WTC11 (cell line): Measurements from ENCODE around the gene TRPM8.

Experiments used
- ATF1 ChIP-seq: sonication (generic); formaldehyde crosslinking; IDR thresholded peaks from 2 replicates; pipeline ENCODE4 v1.8.1; 2023; ENCODE audit warnings: mild to moderate bottlenecking, moderate library complexity, missing genetic modification reagents
- CREB1 ChIP-seq: sonication (generic); formaldehyde crosslinking; IDR thresholded peaks from 2 replicates; pipeline ENCODE4 v1.8.0; 2023; ENCODE audit warnings: mild to moderate bottlenecking, missing genetic modification reagents
- CREM ChIP-seq: sonication (generic); formaldehyde crosslinking; IDR thresholded peaks from 2 replicates; pipeline ENCODE4 v1.8.1; 2022; ENCODE audit warnings: mild to moderate bottlenecking, missing genetic modification reagents, moderate library complexity
- CTCF ChIP-seq: fragments of 200-600 bp; IDR thresholded peaks from 2 replicates; pipeline ENCODE4 v1.8.0; 2022; ENCODE audit warnings: antibody characterized with exemption
- ELF4 ChIP-seq: sonication (generic); formaldehyde crosslinking; IDR thresholded peaks from 2 replicates; pipeline ENCODE4 v1.8.1; 2022; ENCODE audit warnings: low read depth, mild to moderate bottlenecking, moderate library complexity, missing genetic modification reagents
- ESRRA ChIP-seq: sonication (generic); formaldehyde crosslinking; IDR thresholded peaks from 2 replicates; pipeline ENCODE4 v1.8.1; 2022; ENCODE audit warnings: mild to moderate bottlenecking, missing genetic modification reagents, borderline replicate concordance
- FOXP4 ChIP-seq: sonication (generic); formaldehyde crosslinking; IDR thresholded peaks from 2 replicates; pipeline ENCODE4 v1.8.0; 2022; ENCODE audit warnings: mild to moderate bottlenecking, missing genetic modification reagents
- IRF1 ChIP-seq: sonication (generic); formaldehyde crosslinking; IDR thresholded peaks from 2 replicates; pipeline ENCODE4 v1.8.0; 2023; ENCODE audit warnings: missing genetic modification reagents
- IRF2 ChIP-seq: sonication (generic); formaldehyde crosslinking; IDR thresholded peaks from 2 replicates; pipeline ENCODE4 v1.8.0; 2022; ENCODE audit warnings: low read depth, missing genetic modification reagents, borderline replicate concordance
- MAX ChIP-seq: sonication (generic); formaldehyde crosslinking; IDR thresholded peaks from 2 replicates; pipeline ENCODE4 v1.8.0; 2022; ENCODE audit warnings: mild to moderate bottlenecking, missing genetic modification reagents
- TEAD4 ChIP-seq: sonication (generic); formaldehyde crosslinking; IDR thresholded peaks from 2 replicates; pipeline ENCODE4 v1.8.0; 2022; ENCODE audit warnings: mild to moderate bottlenecking, missing genetic modification reagents
- USF1 ChIP-seq: sonication (generic); formaldehyde crosslinking; IDR thresholded peaks from 2 replicates; pipeline ENCODE4 v1.8.0; 2022; ENCODE audit warnings: mild to moderate bottlenecking, missing genetic modification reagents
- USF2 ChIP-seq: sonication (generic); formaldehyde crosslinking; IDR thresholded peaks from 2 replicates; pipeline ENCODE4 v1.8.1; 2023; ENCODE audit warnings: mild to moderate bottlenecking, missing genetic modification reagents, moderate library complexity
- ZNF263 ChIP-seq: sonication (generic); formaldehyde crosslinking; IDR thresholded peaks from 2 replicates; pipeline ENCODE4 v1.8.1; 2022; ENCODE audit warnings: low read depth, mild to moderate bottlenecking, moderate library complexity, missing genetic modification reagents

- no peak for TF ChIP-seq CREB1 (CRISPR knock-in tag)
- TF ChIP-seq CTCF, result no peak
- no peak for TF ChIP-seq ATF1 (CRISPR knock-in tag)
- no peak for TF ChIP-seq ESRRA
- no peak for TF ChIP-seq ELF4 (CRISPR knock-in tag)
- no peak for TF ChIP-seq USF1 (CRISPR knock-in tag)
- no peak for TF ChIP-seq IRF1 (CRISPR knock-in tag)
- TF ChIP-seq CREM (CRISPR knock-in tag), result no peak
- no peak for TF ChIP-seq MAX
- no peak for TF ChIP-seq IRF2
- TF ChIP-seq USF2 (CRISPR knock-in tag), result no peak
- TF ChIP-seq ZNF263 (CRISPR knock-in tag), result no peak
- TF ChIP-seq TEAD4, result no peak
- TF ChIP-seq FOXP4, result no peak
Measured at GRCh38 chr2:233945146-233945545, 28.0 kb downstream of the TRPM8 start.
